ENCODE measurements around the gene CAB39. TPM values are rescaled to one million over a fixed set of nuclear protein-coding genes. Genes with fewer than 3 reads are reported as not detected.
"Not testable (repeated sequence)": the region's sequence is repeated elsewhere in the genome, so short reads cannot be mapped to it uniquely, and the experiment has no call there.

CAB39 gene
- polyA plus RNA-seq, 1 of the 3 experiments (the other 2 are of a cell fraction), result 15.7 TPM

DNA sequence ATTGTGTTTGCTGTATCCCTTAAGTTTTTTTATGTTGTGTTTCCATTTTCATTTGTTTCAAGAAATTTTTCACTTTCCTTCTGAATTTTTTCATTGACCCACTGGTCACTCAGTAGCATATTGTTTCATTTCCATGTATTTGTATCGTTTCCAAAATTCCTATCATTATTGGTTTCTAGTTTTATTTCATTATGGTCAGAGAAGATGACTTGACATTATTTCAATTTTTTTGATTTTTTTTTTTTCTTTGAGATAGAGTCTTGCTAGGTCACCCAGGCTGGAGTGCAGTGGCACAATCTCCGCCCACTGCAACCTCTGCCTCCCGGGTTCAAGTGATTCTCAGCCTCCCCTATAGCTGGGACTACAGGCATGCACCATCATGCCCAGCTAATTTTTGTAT, 11.3 kb upstream of the CAB39 start:
- H3K9ac ChIP-seq, result no peak overlapping the region
- H3F3A ChIP-seq (replicated peaks; ENCODE audit: insufficient read depth), result no peaks in the 10 kb centered on the region
- no peaks in the 10 kb centered on the region for H4K20me1 ChIP-seq (ENCODE audit: insufficient read depth)
- no peak for DNase-seq
- no peaks in the 10 kb centered on the region for H3K27me3 ChIP-seq (ENCODE audit: insufficient read depth)
- H3K4me3 ChIP-seq (ENCODE audit: low read depth in 2 of 2, low read length in 1 of 2), result no peak overlapping the region
- H3K4me2 ChIP-seq, result no peak overlapping the region
- CTCF ChIA-PET, result interaction anchor here (1.0 kb wide), 2 partner anchors 19 to 93 kb away, joined by 3 read pairs; no protein-coding TSS in a partner anchor
- WGBS (ENCODE audit: low lambda C conversion rate), result 63% methylated on average over 3 of the region's 3 CpGs
- no peaks in the 10 kb centered on the region for H3K4me1 ChIP-seq (ENCODE audit: control insufficient read depth in 1 of 2, insufficient read depth in 2 of 2, low read depth in 1 of 2, low read length in 1 of 2)
- POLR2A ChIA-PET, result no interaction called here
- H3K9me2 ChIP-seq, result no peaks in the 10 kb centered on the region
- TF ChIP-seq FOXM1 (IDR thresholded peaks at IDR 0.05; ENCODE audit: low read depth) (no peak), CHD2 (IDR thresholded peaks at IDR 0.05; ENCODE audit: low read length, partially characterized antibody) (no peak), RAD21 (IDR thresholded peaks at IDR 0.05; ENCODE audit: low read length) (no peak)
- no peak overlapping the region for H2AFZ ChIP-seq (ENCODE audit: low read depth)
- H3K79me2 ChIP-seq (ENCODE audit: insufficient read depth), result no peaks in the 10 kb centered on the region
- no peaks in the 10 kb centered on the region for H3K9me3 ChIP-seq
- H3K27ac ChIP-seq (ENCODE audit: low read depth in 2 of 2, low read length in 1 of 2), result no peak overlapping the region
- H3K36me3 ChIP-seq (replicated peaks in 1 of 2; ENCODE audit: control insufficient read depth in 1 of 2, insufficient read depth in 2 of 2, low read length in 1 of 2), result no peaks in the 10 kb centered on the region

DNA sequence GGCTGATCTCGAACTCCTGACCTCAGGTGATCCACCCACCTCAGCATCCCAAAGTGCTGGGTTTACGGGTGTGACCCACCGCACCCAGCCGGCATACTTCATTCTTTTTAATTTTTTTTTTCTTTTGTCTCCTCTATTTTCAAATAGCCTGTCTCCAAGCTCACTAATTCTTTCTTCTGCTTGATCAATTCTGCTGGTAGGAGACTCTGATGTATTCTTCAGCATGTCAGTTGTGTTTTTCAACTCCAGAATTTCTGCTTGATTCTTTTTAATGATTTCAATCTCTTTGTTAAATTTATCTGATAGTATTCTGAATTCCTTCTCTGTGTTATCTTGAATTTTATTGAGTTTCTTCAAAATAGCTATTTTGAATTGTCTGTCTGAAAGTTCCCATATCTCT, 10.2 kb upstream of the CAB39 start:
- H3K79me2 ChIP-seq (ENCODE audit: insufficient read depth); H3K27ac ChIP-seq (ENCODE audit: low read depth in 2 of 2, low read length in 1 of 2); POLR2A ChIA-PET; H2AFZ ChIP-seq (ENCODE audit: low read depth); H3K4me2 ChIP-seq; H3K9me3 ChIP-seq; H3K27me3 ChIP-seq (ENCODE audit: insufficient read depth); DNase-seq; H4K20me1 ChIP-seq (ENCODE audit: insufficient read depth); H3K36me3 ChIP-seq (replicated peaks in 1 of 2; ENCODE audit: control insufficient read depth in 1 of 2, insufficient read depth in 2 of 2, low read length in 1 of 2); H3K4me1 ChIP-seq (ENCODE audit: control insufficient read depth in 1 of 2, insufficient read depth in 2 of 2, low read depth in 1 of 2, low read length in 1 of 2); H3F3A ChIP-seq (replicated peaks; ENCODE audit: insufficient read depth); H3K4me3 ChIP-seq (ENCODE audit: low read depth in 2 of 2, low read length in 1 of 2); H3K9me2 ChIP-seq; H3K9ac ChIP-seq: not testable (repeated sequence)
- CTCF ChIA-PET, result interaction anchor here (1.5 kb wide), 1 partner anchor 96 kb away, joined by 5 read pairs; no protein-coding TSS in a partner anchor
- 86% methylated on average over 4 of the region's 4 CpGs for whole genome bisulfite sequencing (ENCODE audit: low lambda C conversion rate)

DNA sequence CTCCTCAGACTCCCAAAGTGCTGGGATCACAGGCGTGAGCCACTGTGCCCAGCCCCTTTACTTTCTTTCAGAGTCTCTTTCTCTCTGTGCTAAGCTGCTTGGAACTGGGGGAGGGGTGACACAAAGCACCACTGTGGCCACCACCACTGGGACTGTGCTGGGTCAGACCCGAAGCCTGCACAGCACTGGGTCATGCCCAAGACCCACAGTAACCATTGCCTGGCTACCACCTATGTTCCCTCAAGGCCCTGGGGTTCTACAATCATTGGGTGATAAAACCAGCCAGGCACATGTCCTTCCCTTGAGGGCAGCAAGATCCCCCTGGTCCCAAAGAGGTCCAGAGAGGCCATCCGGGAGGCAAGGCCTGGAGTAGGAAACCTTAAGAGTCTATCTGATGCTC, 9.1 kb upstream of the CAB39 start:
- Histone ChIP-seq H3K9me2 (no peaks in the 10 kb centered on the region), H4K20me1 (ENCODE audit: insufficient read depth) (no peaks in the 10 kb centered on the region), H3K9ac (no peak overlapping the region), H3K4me2 (no peak overlapping the region), H3F3A (replicated peaks; ENCODE audit: insufficient read depth) (no peaks in the 10 kb centered on the region), H2AFZ (ENCODE audit: low read depth) (no peak overlapping the region), H3K27me3 (ENCODE audit: insufficient read depth) (no peaks in the 10 kb centered on the region), H3K36me3 (replicated peaks in 1 of 2; ENCODE audit: control insufficient read depth in 1 of 2, insufficient read depth in 2 of 2, low read length in 1 of 2) (no peaks in the 10 kb centered on the region), H3K79me2 (ENCODE audit: insufficient read depth) (no peaks in the 10 kb centered on the region), H3K27ac (ENCODE audit: low read depth in 2 of 2, low read length in 1 of 2) (no peak overlapping the region), H3K9me3 (no peaks in the 10 kb centered on the region), H3K4me3 (ENCODE audit: low read depth in 2 of 2, low read length in 1 of 2) (no peak overlapping the region), H3K4me1 (ENCODE audit: control insufficient read depth in 1 of 2, insufficient read depth in 2 of 2, low read depth in 1 of 2, low read length in 1 of 2) (no peaks in the 10 kb centered on the region)
- WGBS (ENCODE audit: low lambda C conversion rate), result 31% methylated on average over 2 of the region's 3 CpGs
- DNase-seq, result no peak
- CTCF ChIA-PET, result no interaction called here
- POLR2A ChIA-PET, result no interaction called here
- TF ChIP-seq SIN3A (IDR thresholded peaks at IDR 0.05; ENCODE audit: borderline replicate concordance, low read depth, low read length) (no peak), USF1 (IDR thresholded peaks at IDR 0.05; ENCODE audit: borderline replicate concordance, low read depth) (no peak), ELF1 (IDR thresholded peaks at IDR 0.05) (no peak), IRF3 (IDR thresholded peaks at IDR 0.05; ENCODE audit: low read depth, low read length) (no peak), FOSL2 (IDR thresholded peaks at IDR 0.05; ENCODE audit: borderline replicate concordance, low read depth) (no peak), TEAD4 (IDR thresholded peaks at IDR 0.05; ENCODE audit: borderline replicate concordance, insufficient read depth) (no peak), SMC3 (IDR thresholded peaks at IDR 0.05; ENCODE audit: low read depth, low read length) (no peak), NFIC (IDR thresholded peaks at IDR 0.05; ENCODE audit: borderline replicate concordance) (no peak), CTCF (IDR thresholded peaks at IDR 0.05) (no peak)
- TF ChIP-seq, protein P1, sequence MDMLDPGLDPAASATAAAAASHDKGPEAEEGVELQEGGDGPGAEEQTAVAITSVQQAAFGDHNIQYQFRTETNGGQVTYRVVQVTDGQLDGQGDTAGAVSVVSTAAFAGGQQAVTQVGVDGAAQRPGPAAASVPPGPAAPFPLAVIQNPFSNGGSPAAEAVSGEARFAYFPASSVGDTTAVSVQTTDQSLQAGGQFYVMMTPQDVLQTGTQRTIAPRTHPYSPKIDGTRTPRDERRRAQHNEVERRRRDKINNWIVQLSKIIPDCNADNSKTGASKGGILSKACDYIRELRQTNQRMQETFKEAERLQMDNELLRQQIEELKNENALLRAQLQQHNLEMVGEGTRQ (IDR thresholded peaks at IDR 0.05; ENCODE audit: borderline replicate concordance, low read depth, low read length), result no peak
- TF ChIP-seq, protein P2, sequence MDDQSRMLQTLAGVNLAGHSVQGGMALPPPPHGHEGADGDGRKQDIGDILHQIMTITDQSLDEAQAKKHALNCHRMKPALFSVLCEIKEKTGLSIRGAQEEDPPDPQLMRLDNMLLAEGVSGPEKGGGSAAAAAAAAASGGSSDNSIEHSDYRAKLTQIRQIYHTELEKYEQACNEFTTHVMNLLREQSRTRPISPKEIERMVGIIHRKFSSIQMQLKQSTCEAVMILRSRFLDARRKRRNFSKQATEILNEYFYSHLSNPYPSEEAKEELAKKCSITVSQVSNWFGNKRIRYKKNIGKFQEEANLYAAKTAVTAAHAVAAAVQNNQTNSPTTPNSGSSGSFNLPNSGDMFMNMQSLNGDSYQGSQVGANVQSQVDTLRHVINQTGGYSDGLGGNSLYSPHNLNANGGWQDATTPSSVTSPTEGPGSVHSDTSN (IDR thresholded peaks at IDR 0.05), result no peak
- TF ChIP-seq, protein P3, sequence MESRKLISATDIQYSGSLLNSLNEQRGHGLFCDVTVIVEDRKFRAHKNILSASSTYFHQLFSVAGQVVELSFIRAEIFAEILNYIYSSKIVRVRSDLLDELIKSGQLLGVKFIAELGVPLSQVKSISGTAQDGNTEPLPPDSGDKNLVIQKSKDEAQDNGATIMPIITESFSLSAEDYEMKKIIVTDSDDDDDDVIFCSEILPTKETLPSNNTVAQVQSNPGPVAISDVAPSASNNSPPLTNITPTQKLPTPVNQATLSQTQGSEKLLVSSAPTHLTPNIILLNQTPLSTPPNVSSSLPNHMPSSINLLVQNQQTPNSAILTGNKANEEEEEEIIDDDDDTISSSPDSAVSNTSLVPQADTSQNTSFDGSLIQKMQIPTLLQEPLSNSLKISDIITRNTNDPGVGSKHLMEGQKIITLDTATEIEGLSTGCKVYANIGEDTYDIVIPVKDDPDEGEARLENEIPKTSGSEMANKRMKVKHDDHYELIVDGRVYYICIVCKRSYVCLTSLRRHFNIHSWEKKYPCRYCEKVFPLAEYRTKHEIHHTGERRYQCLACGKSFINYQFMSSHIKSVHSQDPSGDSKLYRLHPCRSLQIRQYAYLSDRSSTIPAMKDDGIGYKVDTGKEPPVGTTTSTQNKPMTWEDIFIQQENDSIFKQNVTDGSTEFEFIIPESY (IDR thresholded peaks at IDR 0.05; ENCODE audit: borderline replicate concordance, low read depth), result no peak

All from SK-N-SH (cell line).